Activated naive CD8-positive, alpha-beta T cell treated with anti-CD3 and anti-CD28 coated beads for 36 hours (primary cell): Measurements from ENCODE around the gene OSBPL5. TPM values are rescaled to one million over a fixed set of nuclear protein-coding genes. Genes with fewer than 3 reads are reported as not detected.
"Not testable (repeated sequence)": the region's sequence is repeated elsewhere in the genome, so short reads cannot be mapped to it uniquely, and the experiment has no call there.

Experiments
- DNase-seq: peaks from one replicate; pipeline ENCODE4 v3.0.0; 2021
- H3K27ac Mint-ChIP-seq: one replicate; pipeline ENCODE4 v1.8.0; 2022; ENCODE audit warnings: mild to moderate bottlenecking, moderate library complexity, mixed read lengths
- H3K27me3 Mint-ChIP-seq: one replicate; pipeline ENCODE4 v1.8.0; 2022; ENCODE audit warnings: mild to moderate bottlenecking, mixed read lengths
- H3K36me3 Mint-ChIP-seq: one replicate; pipeline ENCODE4 v1.8.0; 2021; ENCODE audit warnings: mild to moderate bottlenecking, mixed read lengths
- H3K4me1 Mint-ChIP-seq: one replicate; pipeline ENCODE4 v1.8.0; 2021; ENCODE audit warnings: mixed read lengths
- H3K4me3 Mint-ChIP-seq: one replicate; pipeline ENCODE4 v1.8.0; 2022; ENCODE audit warnings: mild to moderate bottlenecking, moderate library complexity, mixed read lengths
- H3K9me3 Mint-ChIP-seq: one replicate; pipeline ENCODE4 v1.8.0; 2022; ENCODE audit warnings: mixed read lengths
- total RNA-seq, 2 experiments: library from RNA; stranded (reverse); gene quantifications; one replicate each; pipeline ENCODE4 v1.2.3, GENCODE V29; 2021

The OSBPL5 gene
- total RNA-seq, 2 experiments from 2014 or later = 6.6 to 7.3 TPM

DNA sequence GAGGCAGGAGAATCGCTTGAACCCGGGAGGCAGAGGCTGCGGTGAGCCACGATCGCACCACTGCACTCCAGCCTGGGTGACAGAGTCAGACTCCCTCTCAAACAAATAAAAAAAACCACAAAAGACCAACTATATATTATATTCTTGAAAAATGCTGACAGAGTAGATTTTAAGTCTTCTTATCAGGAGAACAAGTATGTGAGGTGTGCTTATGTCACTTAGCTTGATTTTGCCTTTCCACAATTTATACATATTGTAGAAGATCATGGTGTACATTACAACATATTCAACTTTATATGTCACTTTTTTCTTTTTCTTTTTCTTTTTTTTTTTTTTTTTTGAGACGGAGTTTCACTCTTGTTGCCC lies 83.7 kb downstream of the OSBPL5 start:
- H3K27me3 Mint-ChIP-seq = peaks cover 4% of the 10 kb centered on the region

DNA sequence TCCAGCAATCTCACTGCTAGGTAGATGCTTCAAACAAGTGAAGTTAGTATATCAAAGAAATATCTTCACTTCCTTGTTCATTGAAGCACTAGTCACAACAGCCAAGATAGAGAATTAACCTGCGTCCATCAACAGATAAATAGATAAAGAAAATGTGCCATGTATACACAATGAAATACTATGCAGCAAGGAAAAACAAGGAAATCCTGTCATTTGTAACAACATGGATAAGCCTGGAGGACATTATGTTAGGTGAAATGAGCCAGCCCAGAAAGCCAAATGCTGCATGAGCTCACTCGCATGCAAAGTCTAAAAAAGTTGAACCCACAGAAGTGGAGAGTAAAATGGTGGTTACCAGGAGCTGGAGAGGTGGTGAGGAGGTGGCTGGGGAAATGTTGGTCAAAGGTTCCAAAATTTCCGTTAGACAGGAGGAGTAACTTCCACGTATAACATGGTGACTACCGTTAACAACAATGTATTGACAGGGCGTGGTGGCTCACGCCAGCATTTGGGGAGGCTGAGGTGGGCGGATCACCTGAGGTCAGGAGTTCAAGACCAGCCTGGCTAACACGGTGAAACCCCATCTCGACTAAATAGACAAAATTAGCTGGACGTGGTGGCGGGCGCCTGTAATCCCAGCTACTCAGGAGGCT lies 84.3 kb downstream of the OSBPL5 start:
- peaks cover 4% of the 10 kb centered on the region for H3K27me3 Mint-ChIP-seq
- no peak for DNase-seq
- H3K4me3 Mint-ChIP-seq = no peak overlapping the region
- H3K4me1 Mint-ChIP-seq = no peaks in the 10 kb centered on the region
- H3K36me3 Mint-ChIP-seq = no peaks in the 10 kb centered on the region
- no peak overlapping the region for H3K27ac Mint-ChIP-seq
- no peaks in the 10 kb centered on the region for H3K9me3 Mint-ChIP-seq

More for the DNA sequence above, 83.7 kb downstream of the OSBPL5 start:
- no peaks in the 10 kb centered on the region for H3K36me3 Mint-ChIP-seq
- H3K9me3 Mint-ChIP-seq = no peaks in the 10 kb centered on the region
- no peak for DNase-seq
- no peaks in the 10 kb centered on the region for H3K4me1 Mint-ChIP-seq
- no peak overlapping the region for H3K4me3 Mint-ChIP-seq
- H3K27ac Mint-ChIP-seq = no peak overlapping the region

DNA sequence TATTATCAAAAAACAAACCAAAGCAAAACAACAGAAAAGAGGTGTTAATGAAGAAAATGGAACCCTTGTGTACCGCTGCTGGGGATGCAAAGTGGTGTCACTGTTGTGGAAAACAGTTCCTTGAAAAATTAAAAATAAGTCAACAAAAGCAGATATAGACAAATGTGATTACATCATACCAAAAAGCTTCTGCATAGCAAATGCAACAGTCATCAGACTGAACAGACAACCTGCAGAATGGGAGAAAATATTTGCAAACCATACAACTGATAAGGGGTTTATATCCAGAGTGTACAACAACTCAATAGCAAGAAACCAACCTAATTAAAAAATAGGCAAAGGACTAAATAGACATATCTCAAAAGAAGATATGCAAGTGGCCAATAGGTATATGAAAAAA lies 85.0 kb downstream of the OSBPL5 start:
- Mint-ChIP-seq H3K9me3 (no peaks in the 10 kb centered on the region), H3K36me3 (no peaks in the 10 kb centered on the region), H3K4me3 (no peak overlapping the region), H3K4me1 (no peaks in the 10 kb centered on the region), H3K27ac (no peak overlapping the region), H3K27me3 (peaks cover 4% of the 10 kb centered on the region)
- DNase-seq = no peak

DNA sequence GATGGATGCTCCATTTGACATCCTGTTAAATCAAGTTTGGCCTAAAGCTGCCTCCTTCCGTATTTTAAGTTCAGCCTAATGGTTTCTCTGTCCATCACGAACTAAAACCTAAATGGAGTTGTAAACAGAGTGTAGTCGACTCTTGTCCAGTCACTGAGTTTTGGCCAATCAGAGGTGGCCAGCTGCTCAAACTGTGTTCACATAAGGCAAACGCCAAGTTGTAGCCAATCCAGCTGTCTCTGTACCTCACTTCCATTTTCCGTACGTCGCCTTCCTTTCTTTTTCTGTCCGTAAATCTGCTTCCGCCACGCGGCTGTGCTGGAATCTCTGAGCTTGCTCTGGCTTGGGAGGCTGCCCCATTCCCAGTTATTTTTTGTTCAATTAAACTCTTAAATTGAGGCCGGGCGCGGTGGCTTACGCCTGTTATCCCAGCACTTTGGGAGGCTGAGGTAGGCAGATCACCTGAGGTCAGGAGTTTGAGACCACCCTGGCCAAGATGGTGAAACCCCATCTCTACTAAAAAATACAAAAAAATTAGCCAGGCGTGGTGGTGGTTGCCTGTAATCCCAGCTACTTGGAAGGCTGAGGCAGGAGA lies 87.2 kb downstream of the OSBPL5 start:
- Mint-ChIP-seq H3K27ac (no peak overlapping the region), H3K36me3 (no peaks in the 10 kb centered on the region), H3K4me3 (no peak overlapping the region), H3K9me3 (no peaks in the 10 kb centered on the region), H3K4me1 (no peaks in the 10 kb centered on the region), H3K27me3 (peaks cover 4% of the 10 kb centered on the region)
- no peak for DNase-seq

DNA sequence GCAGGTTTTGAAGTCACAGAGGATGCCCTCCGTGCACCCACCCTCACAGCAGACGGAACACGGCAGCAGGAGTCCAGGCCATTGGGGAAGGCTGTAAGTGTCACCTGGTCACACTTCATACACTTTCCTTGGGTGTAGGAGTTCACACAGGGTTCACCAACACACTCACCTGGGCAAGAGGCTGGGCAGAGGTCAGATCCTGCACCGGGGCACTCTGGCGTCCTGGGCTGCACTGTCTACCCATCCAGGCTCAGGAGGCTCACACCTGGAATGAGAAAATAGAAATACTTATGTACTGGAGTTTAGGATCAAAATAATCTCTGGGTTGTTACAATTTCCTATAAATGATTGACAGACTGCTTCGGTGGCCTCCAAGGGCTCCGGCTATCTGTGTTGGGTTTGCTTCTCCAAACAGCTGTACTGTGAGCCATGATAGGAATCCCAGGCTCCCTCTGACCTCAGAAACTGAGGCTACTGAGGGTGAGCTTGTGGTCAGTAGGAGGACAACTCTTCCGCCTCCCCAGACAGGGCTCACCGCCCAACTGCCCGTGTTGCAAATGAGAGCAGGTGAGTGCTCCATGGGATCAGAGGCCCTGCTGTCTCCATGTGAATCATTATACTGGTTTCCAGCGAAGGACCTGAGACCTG lies 87.8 kb downstream of the OSBPL5 start:
- H3K27me3 Mint-ChIP-seq = peaks cover 2% of the 10 kb centered on the region
- no peaks in the 10 kb centered on the region for H3K4me1 Mint-ChIP-seq
- H3K27ac Mint-ChIP-seq = no peak overlapping the region
- no peaks in the 10 kb centered on the region for H3K9me3 Mint-ChIP-seq
- no peaks in the 10 kb centered on the region for H3K36me3 Mint-ChIP-seq
- no peak overlapping the region for H3K4me3 Mint-ChIP-seq
- DNase-seq = no peak

DNA sequence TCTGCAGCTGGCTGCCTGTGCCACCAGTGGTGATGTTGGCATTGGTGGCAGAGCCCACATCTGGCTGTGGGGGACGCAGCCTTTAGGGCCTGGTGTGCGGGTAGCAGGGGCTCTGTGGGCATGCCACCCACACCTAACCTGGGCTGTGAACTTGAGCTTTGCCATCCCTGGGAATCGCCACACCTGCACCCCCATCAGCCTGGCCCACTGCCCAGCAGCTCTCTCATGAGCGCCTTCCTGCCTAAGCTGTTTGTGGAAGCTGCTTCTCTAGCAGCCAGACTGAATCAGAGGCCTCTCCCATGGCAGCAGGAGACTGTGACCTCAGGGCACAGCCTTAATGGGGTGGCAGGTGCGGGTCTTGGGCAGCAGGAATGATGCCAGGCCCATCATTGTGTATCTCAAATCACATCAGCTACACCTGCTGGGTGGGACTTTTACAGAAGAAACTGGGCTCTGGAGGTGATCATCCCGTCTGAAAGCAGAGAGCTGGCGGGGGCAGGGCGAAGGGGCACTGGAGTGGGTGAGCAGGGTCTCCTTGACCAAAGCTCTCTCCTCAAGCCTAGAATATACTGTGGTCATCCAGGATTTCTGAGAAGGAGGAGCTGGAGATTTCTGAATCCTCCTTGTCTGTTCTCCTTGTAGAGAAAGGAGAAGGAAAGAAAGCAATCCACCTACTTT lies 90.1 kb downstream of the OSBPL5 start:
- no peak for DNase-seq
- Mint-ChIP-seq H3K27me3 (no peaks in the 10 kb centered on the region), H3K27ac (no peak overlapping the region), H3K9me3 (no peaks in the 10 kb centered on the region), H3K36me3 (no peaks in the 10 kb centered on the region), H3K4me3 (no peak overlapping the region), H3K4me1 (no peaks in the 10 kb centered on the region)

DNA sequence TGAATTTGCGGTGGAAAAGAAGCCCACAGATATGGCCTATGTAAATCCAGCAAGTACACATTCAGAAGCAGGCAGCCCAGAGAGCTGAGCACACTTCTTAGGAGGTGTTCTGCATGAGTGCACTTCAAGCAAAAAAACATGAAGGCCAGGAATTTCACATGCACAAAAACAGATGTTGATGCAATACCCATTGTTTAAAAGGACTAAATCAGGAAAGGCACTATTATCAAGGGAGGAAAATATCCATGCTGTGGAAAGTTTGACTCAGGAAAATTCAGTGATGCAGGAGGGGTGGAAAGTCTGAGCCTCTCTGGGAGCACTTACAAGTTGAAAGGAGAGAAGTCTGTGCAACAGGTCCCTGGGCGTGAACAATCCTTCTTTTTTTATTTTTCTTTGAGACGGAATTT lies 92.1 kb downstream of the OSBPL5 start:
- H3K4me3 Mint-ChIP-seq = no peak overlapping the region

DNA sequence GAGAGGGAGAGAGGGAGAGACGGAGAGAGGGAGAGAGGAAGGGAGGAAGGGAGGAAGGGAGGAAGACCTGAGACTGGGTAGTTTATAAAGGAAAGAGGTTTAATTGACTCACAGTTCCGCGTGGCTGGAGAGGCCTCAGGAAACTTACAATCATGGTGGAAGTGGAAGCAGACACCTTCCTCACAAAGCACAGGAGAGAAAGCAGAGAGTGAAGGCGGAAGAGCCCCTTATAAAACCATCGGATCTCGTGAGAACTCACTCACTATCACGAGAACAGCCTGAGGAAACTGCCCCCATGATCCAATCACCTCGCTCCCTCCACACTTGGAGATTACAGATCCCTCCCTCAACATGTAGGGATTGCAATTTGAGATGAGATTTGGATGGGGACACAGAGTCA lies 95.7 kb downstream of the OSBPL5 start:
- H3K4me1 Mint-ChIP-seq = no peaks in the 10 kb centered on the region

More for the DNA sequence above, 92.1 kb downstream of the OSBPL5 start:
- Mint-ChIP-seq H3K4me1 (no peaks in the 10 kb centered on the region), H3K27ac (no peak overlapping the region), H3K27me3 (peaks cover 4% of the 10 kb centered on the region), H3K9me3 (no peaks in the 10 kb centered on the region), H3K36me3 (no peaks in the 10 kb centered on the region)
- DNase-seq = no peak

DNA sequence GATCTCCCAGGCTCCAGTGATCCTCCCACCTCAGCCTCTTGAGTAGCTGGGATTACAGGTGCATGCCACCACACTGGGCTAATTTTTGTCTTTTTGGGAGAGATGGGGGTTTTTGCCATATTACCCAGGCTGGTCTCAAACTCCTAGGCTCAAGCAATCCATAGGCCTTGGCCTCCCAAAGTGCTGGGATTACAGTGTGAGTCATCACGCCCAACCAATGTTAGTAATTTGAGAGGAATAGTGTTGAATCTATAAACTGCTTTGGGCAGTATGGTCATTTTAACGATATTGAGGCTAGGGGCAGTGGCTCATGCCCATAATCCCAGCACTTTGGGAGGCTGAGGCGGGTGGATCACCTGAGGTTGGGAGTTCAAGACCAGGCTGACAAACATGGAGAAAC lies 98.8 kb downstream of the OSBPL5 start:
- not testable (repeated sequence) for H3K4me3 Mint-ChIP-seq, H3K27ac Mint-ChIP-seq, DNase-seq, H3K9me3 Mint-ChIP-seq, H3K36me3 Mint-ChIP-seq, H3K4me1 Mint-ChIP-seq
- peaks cover 13% of the 10 kb centered on the region for H3K27me3 Mint-ChIP-seq

More for the DNA sequence above, 95.7 kb downstream of the OSBPL5 start:
- Mint-ChIP-seq H3K27ac (no peak overlapping the region), H3K9me3 (no peaks in the 10 kb centered on the region), H3K4me3 (no peak overlapping the region), H3K36me3 (no peaks in the 10 kb centered on the region), H3K27me3 (peaks cover 13% of the 10 kb centered on the region)
- no peak for DNase-seq

DNA sequence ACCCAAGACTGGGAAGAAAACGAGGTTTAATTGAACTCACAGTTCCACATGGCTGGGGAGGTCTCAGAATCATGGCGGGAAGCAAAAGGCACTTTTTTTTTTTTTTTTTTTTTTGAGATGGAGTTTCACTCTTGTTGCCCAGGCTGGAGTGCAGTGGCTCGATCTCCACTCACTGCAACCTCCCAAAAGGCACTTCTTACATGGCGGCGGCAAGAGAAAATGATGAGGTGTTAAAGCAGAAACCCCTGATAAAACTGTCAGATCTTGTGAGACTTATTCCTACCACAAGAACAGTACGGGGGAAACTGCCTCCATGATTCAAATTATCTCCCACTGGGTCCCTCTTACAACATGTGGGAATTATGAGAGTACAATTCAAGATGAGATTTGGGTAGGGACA lies 100.4 kb downstream of the OSBPL5 start:
- DNase-seq, H3K9me3 Mint-ChIP-seq, H3K36me3 Mint-ChIP-seq, H3K4me3 Mint-ChIP-seq, H3K27ac Mint-ChIP-seq, H3K4me1 Mint-ChIP-seq: not testable (repeated sequence)
- peaks cover 13% of the 10 kb centered on the region for H3K27me3 Mint-ChIP-seq

DNA sequence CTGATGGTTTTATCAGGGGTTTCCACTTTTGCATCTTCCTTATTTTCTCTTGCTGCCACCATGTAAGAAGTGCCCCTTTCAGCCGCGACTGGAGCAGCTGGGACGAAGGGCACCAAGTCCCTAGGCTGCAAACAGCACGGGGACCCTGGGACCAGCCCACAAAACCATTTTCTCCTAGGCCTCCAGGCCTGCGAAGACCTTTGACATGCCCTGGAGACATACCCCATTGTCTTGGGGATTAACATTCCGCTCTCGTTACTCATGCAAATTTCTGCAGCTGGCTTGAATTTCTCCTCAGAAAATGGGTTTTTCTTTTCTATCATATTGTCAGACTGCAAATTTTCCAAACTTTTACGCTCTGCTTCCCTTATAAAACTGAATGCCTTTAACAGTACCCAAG lies 101.2 kb downstream of the OSBPL5 start:
- peaks cover 13% of the 10 kb centered on the region for H3K27me3 Mint-ChIP-seq
- not testable (repeated sequence) for DNase-seq, H3K4me3 Mint-ChIP-seq, H3K36me3 Mint-ChIP-seq, H3K4me1 Mint-ChIP-seq, H3K27ac Mint-ChIP-seq, H3K9me3 Mint-ChIP-seq

DNA sequence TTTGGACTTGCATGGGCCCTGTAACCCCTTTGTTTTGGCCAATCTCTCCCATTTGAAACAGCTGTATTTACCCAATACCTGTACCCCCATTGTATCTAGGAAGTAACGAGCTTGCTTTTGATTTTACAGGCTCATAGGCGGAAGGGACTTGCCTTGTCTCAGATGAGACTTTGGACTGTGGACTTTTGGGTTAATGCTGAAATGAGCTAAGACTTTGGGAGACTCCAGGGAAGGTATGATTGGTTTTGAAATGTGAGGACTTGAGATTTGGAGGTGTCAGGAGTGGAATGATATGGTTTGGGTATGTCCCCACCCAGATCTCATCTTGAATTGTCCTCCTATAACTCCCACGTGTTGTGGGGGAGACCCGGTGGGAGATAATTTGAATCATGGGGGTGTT lies 101.7 kb downstream of the OSBPL5 start:
- H3K4me3 Mint-ChIP-seq, H3K4me1 Mint-ChIP-seq, H3K27ac Mint-ChIP-seq, H3K36me3 Mint-ChIP-seq, H3K9me3 Mint-ChIP-seq, DNase-seq: not testable (repeated sequence)
- peaks cover 12% of the 10 kb centered on the region for H3K27me3 Mint-ChIP-seq

DNA sequence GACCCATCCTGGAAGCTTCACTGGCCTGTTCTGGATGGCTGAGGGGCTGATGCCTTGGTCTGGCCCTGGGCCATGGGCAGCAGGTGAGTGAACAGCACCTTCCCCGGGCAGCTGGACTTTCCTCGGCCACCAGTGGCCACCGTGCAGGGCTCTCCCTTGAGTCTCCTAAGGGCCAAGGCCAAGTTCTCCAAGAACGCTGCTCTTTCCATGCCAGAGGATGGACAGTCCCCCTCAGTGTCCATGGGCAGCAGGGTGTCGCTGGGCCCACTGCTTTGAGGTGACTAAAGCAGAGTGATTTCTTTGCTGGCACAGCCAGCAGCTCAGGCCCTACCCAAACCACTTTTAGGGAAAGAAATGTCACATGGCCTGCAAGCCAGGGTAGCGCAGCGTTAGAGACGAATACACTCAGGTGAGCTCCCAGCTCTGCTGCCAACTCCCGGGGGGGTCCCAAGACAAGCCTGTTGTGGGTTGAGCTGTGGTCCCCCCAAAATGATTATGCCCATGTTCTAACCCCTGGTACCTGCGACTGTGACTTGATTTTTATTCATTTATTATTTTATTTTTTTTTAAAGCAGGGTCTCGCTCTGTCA lies 104.6 kb downstream of the OSBPL5 start:
- peaks cover 13% of the 10 kb centered on the region for H3K4me1 Mint-ChIP-seq
- H3K27ac Mint-ChIP-seq = no peak overlapping the region
- peaks cover 4% of the 10 kb centered on the region for H3K36me3 Mint-ChIP-seq
- H3K4me3 Mint-ChIP-seq = no peak overlapping the region
- H3K9me3 Mint-ChIP-seq = no peaks in the 10 kb centered on the region
- peaks cover 4% of the 10 kb centered on the region for H3K27me3 Mint-ChIP-seq
- DNase-seq = no peak

DNA sequence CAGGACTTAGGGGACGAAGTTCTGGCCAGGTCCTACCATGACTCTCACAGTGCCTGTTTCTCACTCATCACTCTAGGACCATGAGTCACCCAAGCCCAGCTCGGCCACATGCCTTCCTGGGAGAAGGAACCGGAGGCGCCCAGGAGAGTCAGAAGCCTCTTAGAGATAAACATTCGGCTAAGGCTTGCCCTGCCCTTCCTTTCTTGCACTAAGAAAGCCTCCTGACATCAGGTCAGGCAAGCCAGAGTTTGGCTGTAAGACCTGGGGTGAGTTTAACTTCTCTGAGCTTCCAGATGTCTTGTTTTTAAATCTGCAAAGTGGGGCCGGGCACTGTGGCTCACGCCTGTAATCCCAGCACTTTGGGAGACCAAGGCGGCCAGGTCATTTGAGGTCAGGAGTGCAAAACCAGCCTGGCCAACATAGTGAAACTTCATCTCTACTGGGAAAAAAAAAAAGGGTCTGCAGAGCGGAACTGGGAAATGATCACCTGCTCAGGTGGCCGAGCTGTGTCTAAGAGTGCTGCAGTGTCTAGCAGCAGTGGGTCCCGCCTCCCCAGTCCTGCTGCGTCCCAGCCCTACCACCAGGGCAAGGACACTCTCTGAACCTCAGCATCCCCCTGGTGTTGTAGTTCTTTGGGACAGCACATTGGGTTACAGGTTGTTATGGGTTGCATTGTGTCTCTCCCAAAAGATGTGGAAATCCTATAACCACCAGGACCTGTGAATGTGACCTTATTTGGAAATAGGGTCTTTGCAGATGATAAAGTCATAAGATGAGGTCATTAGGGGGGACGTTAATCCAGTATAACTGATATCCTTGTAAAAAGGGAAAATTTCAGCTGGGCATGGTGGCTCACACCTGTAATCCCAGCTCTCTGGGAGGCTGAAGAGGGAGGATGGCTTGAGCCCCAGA lies 106.1 kb downstream of the OSBPL5 start:
- no peak overlapping the region for H3K4me3 Mint-ChIP-seq
- DNase-seq = no peak
- H3K27ac Mint-ChIP-seq = no peak overlapping the region
- H3K36me3 Mint-ChIP-seq = peaks cover 9% of the 10 kb centered on the region
- peaks cover 26% of the 10 kb centered on the region for H3K4me1 Mint-ChIP-seq
- H3K27me3 Mint-ChIP-seq = no peaks in the 10 kb centered on the region
- H3K9me3 Mint-ChIP-seq = no peaks in the 10 kb centered on the region
